Heart left ventricle (tissue), 16 donors: ENCODE results near the gene SLC25A33. TPM values are rescaled to one million over a fixed set of nuclear protein-coding genes. Genes with fewer than 3 reads are reported as not detected.

Experiments used
- ATAC-seq, 4 donors: fragments of 200-7000 bp; cut with Tn5 transposase; one replicate each; pipeline ENCODE4 v1.9.1; 2020 to 2022; ENCODE audit warnings: moderate library complexity in 4 of 4, mild to moderate bottlenecking in 3 of 4, moderate number of reproducible peaks in 1 of 4
- DNase-seq, 5 donors: peaks; one replicate each; pipeline ENCODE4 v3.0.0-alpha.2; 2020
- H3K27ac ChIP-seq, 12 donors: fragments of 200-600 bp; sonication (generic) in 4 of 12; one replicate each; pipeline versions ENCODE4 v1.5.0 to v1.8.0; 2016 to 2022; ENCODE audit warnings: mild to moderate bottlenecking in 2 of 12
- H3K27me3 ChIP-seq, 9 donors: fragments of 200-600 bp; sonication (generic) in 2 of 9; one replicate each; pipeline versions ENCODE4 v1.5.1 to v1.8.0; 2016 to 2022; ENCODE audit warnings: mild to moderate bottlenecking in 3 of 9
- H3K36me3 ChIP-seq, 9 donors: fragments of 200-600 bp; sonication (generic) in 2 of 9; one replicate each; pipeline versions ENCODE4 v1.5.0 to v1.8.0; 2018 to 2022; ENCODE audit warnings: mild to moderate bottlenecking in 2 of 9
- H3K4me1 ChIP-seq, 12 donors: fragments of 200-600 bp; sonication (generic) in 4 of 12; one replicate each; pipeline versions ENCODE4 v1.5.0 to v1.8.0; 2016 to 2022; ENCODE audit warnings: mild to moderate bottlenecking in 3 of 12
- H3K4me3 ChIP-seq, 12 donors: fragments of 200-600 bp; sonication (generic) in 4 of 12; one replicate each; pipeline versions ENCODE4 v1.5.0 to v1.8.0; 2017 to 2022; ENCODE audit warnings: mild to moderate bottlenecking in 9 of 12, moderate library complexity in 4 of 12
- H3K9me3 ChIP-seq, 12 donors: fragments of 200-600 bp; sonication (generic) in 4 of 12; one replicate each; pipeline versions ENCODE4 v1.5.0 to v1.8.0; 2016 to 2022; ENCODE audit warnings: mild to moderate bottlenecking in 1 of 12
- CTCF ChIP-seq, 12 donors: fragments of 200-600 bp; sonication (generic) in 4 of 12; IDR thresholded peaks; one replicate each; pipeline versions ENCODE4 v1.5.0 to v1.8.0; 2018 to 2022; ENCODE audit warnings: antibody characterized with exemption in 12 of 12, mild to moderate bottlenecking in 5 of 12
- POLR2A ChIP-seq, 2 donors: fragments of 450-650 bp; IDR thresholded peaks; one replicate each; pipeline ENCODE4 v1.6.1; 2017; ENCODE audit warnings: antibody characterized with exemption in 2 of 2, mild to moderate bottlenecking in 2 of 2, moderate library complexity in 2 of 2
- WGBS, 4 donors: extraction: QIAGEN DNeasy Blood & Tissue Kit in 2 of 4; methylation state at CpG; one replicate each; pipeline versions ENCODE4 v1.1.5 to v1.1.7; 2013 to 2018; 5-methylcytosine and 5-hydroxymethylcytosine counted together
- intact Hi-C, 10 donors: fragments of 100-400 bp; cut with DNase I; formaldehyde crosslinking; loops; one replicate each; pipeline versions ENCODE4 v1.11.1 to v1.14.2; 2022
- polyA plus RNA-seq, 2 donors: library from polyadenylated mRNA; stranded (reverse); fragments of 200-250 nt; gene quantifications; one replicate each; pipeline ENCODE4 v1.2.3, GENCODE V29; 2013
- total RNA-seq, 9 donors: library from RNA; depleted of rRNA in 2 of 9; stranded (reverse); fragments of >200 nt in 2 of 9; fragmentation: NEBNext Ultra II Directional in 3 of 9; extraction: Animal tissue kit (Norgen Biotek cat#: 25700) in 3 of 9; gene quantifications; one replicate each; pipeline versions ENCODE4 v1.1.0 to v1.2.4, GENCODE V29; 2016 to 2023
- donor health status: ischemic (EF 13 %, LVEDD 7.1; RV severe dilation, severe dysfunction).
- donor health status: healthy with polysubstance abuse.
- donor health status: DM: no; HTN: yes; CAD: no.
- donor health status: DM: no; HTN: no; CAD: no.
- donor health status: ischemic (EF 25% LVEDD 6.9; RV normal size, moderate dysfunction).
- donor health status: ischemic (EF 25% LVEDD 5.7; RV mildly dilated, moderate dysfunction).
- donor health status: healthy.
- donor health status: DM: yes; HTN: yes; CAD: no.
- donor health status: ischemic (EF 35%, LVEDD 5.7; RV mildly dilated, moderate dysfunction).
- donor health status: nonischemic (EF 11% LVEDD 7.7; RV severe dilation, severe dysfunction).
- donor health status: DM: yes; HTN: yes; CAD: no.
- donor health status: PGD.
- donor health status: ischemic (EF 29% LVEDD 5.4; RV normal size, mild dysfunction).
- donor health status: nonischemic (EF 23%, LVEDD 6.1; RV moderate dilation, normal function).

SLC25A33 gene
- total and polyA plus RNA-seq, 11 donors = 2.8 to 9.7 (median 4.5) TPM

- 74 to 82% (median 77%) methylated on average over 9 of the region's 9 CpGs for WGBS, 4 donors
- TF ChIP-seq CTCF (IDR thresholded peaks at IDR 0.05) (no peak), POLR2A (IDR thresholded peaks at IDR 0.05) (no peak)
- Histone ChIP-seq H3K4me3 (peak overlapping the region in 2 of 12 donors; percentile 25 to 54), H3K4me1 (peaks cover 0 to 51% (median 0%) of the 10 kb centered on the region in 12 donors), H3K27ac (no peak overlapping the region), H3K36me3 (no peaks in the 10 kb centered on the region), H3K9me3 (no peaks in the 10 kb centered on the region), H3K27me3 (peaks cover 0 to 18% (median 0%) of the 10 kb centered on the region in 9 donors)
- intact Hi-C loops = loop anchor here in 8 of 10 donors (2.0 to 10.0 kb wide), 5 partner anchors 61 to 801 kb away; no protein-coding TSS in a partner anchor
- ATAC-seq = no peak
- no peak for DNase-seq
These were observed 86.9 kb downstream of the SLC25A33 start for GRCh38 chr1:9626201-9626608.

- peak overlapping the region in 2 of 12 donors; percentile 26 to 54 for H3K4me3 ChIP-seq
- ATAC-seq (no peak), DNase-seq (no peak)
- peaks cover 0 to 59% (median 0%) of the 10 kb centered on the region in 12 donors for H3K4me1 ChIP-seq
- H3K27me3 ChIP-seq = peaks cover 0 to 18% (median 0%) of the 10 kb centered on the region in 9 donors
- peak overlapping the region in 1 of 12 donors; percentile 85 for H3K27ac ChIP-seq
- H3K36me3 ChIP-seq = no peaks in the 10 kb centered on the region
- TF ChIP-seq CTCF (IDR thresholded peaks at IDR 0.05) (no peak), POLR2A (IDR thresholded peaks at IDR 0.05) (no peak)
- intact Hi-C loops = loop anchor here in 7 of 10 donors (2.0 to 10.0 kb wide), 5 partner anchors 59 to 800 kb away; no protein-coding TSS in a partner anchor
- 67 to 80% (median 71%) methylated on average over 22 to 23 of the region's 23 CpGs for WGBS, 4 donors
- H3K9me3 ChIP-seq = no peaks in the 10 kb centered on the region
These were observed 89.5 kb downstream of the SLC25A33 start for GRCh38 chr1:9628541-9629444.

- Histone ChIP-seq H3K4me3 (peak overlapping the region in 2 of 12 donors; percentile 26 to 54), H3K36me3 (no peaks in the 10 kb centered on the region), H3K9me3 (no peaks in the 10 kb centered on the region), H3K27ac (peak overlapping the region in 2 of 12 donors; percentile 13 to 85), H3K4me1 (peaks cover 0 to 62% (median 0%) of the 10 kb centered on the region in 12 donors), H3K27me3 (peaks cover 0 to 17% (median 0%) of the 10 kb centered on the region in 9 donors)
- ATAC-seq (peak; percentile 42 to 71 (median 54)), DNase-seq (peak; percentile 58 to 87 (median 69))
- intact Hi-C loops = loop anchor here in 8 of 10 donors (2.0 to 10.0 kb wide), 5 partner anchors 58 to 799 kb away; no protein-coding TSS in a partner anchor
- WGBS, 4 donors = 43 to 52% (median 51%) methylated on average over 25 to 29 of the region's 29 CpGs
- no peak for TF ChIP-seq CTCF (IDR thresholded peaks at IDR 0.05)
- no peak for TF ChIP-seq POLR2A (IDR thresholded peaks at IDR 0.05)
These were observed 90.4 kb downstream of the SLC25A33 start for GRCh38 chr1:9629445-9630201.
